ENCODE results near the gene B4GALT1.
"Not testable (repeated sequence)": the region's sequence is repeated elsewhere in the genome, so short reads cannot be mapped to it uniquely, and the experiment has no call there.

The B4GALT1 gene

GRCh38 chr9:33184963-33185362 is 17.8 kb upstream of the B4GALT1 start:
- no peak for DNase-seq (ENCODE audit: low spot score)

GRCh38 chr9:33182519-33182918 is 15.4 kb upstream of the B4GALT1 start:
- DNase-seq (ENCODE audit: low spot score) = no peak

- peak; percentile 66 for DNase-seq (ENCODE audit: low spot score)
These were observed 13.5 kb upstream of the B4GALT1 start for GRCh38 chr9:33180526-33181184.

GRCh38 chr9:33178972-33179697 is 12.0 kb upstream of the B4GALT1 start:
- DNase-seq (ENCODE audit: low spot score) = no peak

- DNase-seq (ENCODE audit: low spot score) = no peak
These were observed 10.5 kb upstream of the B4GALT1 start for GRCh38 chr9:33177639-33178038.

GRCh38 chr9:33177086-33177485 is 9.9 kb upstream of the B4GALT1 start:
- no peak for DNase-seq (ENCODE audit: low spot score)

GRCh38 chr9:33175649-33176325 is 8.7 kb upstream of the B4GALT1 start:
- DNase-seq (ENCODE audit: low spot score) = no peak

GRCh38 chr9:33172256-33173238 is 5.4 kb upstream of the B4GALT1 start:
- no peak for DNase-seq (ENCODE audit: low spot score)

- no peak for DNase-seq (ENCODE audit: low spot score)
These were observed 3.6 kb upstream of the B4GALT1 start for GRCh38 chr9:33170464-33171415.

- DNase-seq (ENCODE audit: low spot score) = no peak
These were observed 1.9 kb upstream of the B4GALT1 start for GRCh38 chr9:33168941-33169544.

- DNase-seq (ENCODE audit: low spot score) = no peak
These were observed 881 bp upstream of the B4GALT1 start for GRCh38 chr9:33167972-33168461.

- DNase-seq (ENCODE audit: low spot score) = peak; percentile 68
These were observed 679 bp downstream of the B4GALT1 start for GRCh38 chr9:33166231-33167083.

- peak; percentile 48 for DNase-seq (ENCODE audit: low spot score)
These were observed 1.6 kb downstream of the B4GALT1 start for GRCh38 chr9:33165263-33166151.

- not testable (repeated sequence) for DNase-seq (ENCODE audit: low spot score)
These were observed 2.2 kb downstream of the B4GALT1 start for GRCh38 chr9:33164921-33165262.

- no peak for DNase-seq (ENCODE audit: low spot score)
These were observed 2.9 kb downstream of the B4GALT1 start for GRCh38 chr9:33164138-33164809.

- no peak for DNase-seq (ENCODE audit: low spot score)
These were observed 3.6 kb downstream of the B4GALT1 start for GRCh38 chr9:33163433-33164137.

- DNase-seq (ENCODE audit: low spot score) = peak; percentile 55
These were observed 4.3 kb downstream of the B4GALT1 start for GRCh38 chr9:33162721-33163311.

Data from AG20443 (cell line).